ENCODE data around the gene CTNND2. TPM values are rescaled to one million over a fixed set of nuclear protein-coding genes. Genes with fewer than 3 reads are reported as not detected.

The CTNND2 gene
- total and polyA plus RNA-seq, 4 donors, result 0.03 to 1.0 (median 0.27) TPM

- intact Hi-C loops (cut with DNase I), result no loop called here
- no peaks in the 10 kb centered on the region for H3K9me3 ChIP-seq (ENCODE audit: control insufficient read depth, low read length)
- ATAC-seq (ENCODE audit: low FRiP score) (no peak), DNase-seq (no peak)
- no peak overlapping the region for H3K27ac ChIP-seq (ENCODE audit: low read depth in 1 of 2, low read length in 2 of 2)
- H3K4me1 ChIP-seq (ENCODE audit: control insufficient read depth in 1 of 2, insufficient read depth in 2 of 2, low read length in 2 of 2), result no peaks in the 10 kb centered on the region
- H3K4me3 ChIP-seq (ENCODE audit: low read length in 2 of 2), result no peak overlapping the region
- H3K27me3 ChIP-seq (ENCODE audit: control insufficient read depth in 1 of 2, insufficient read depth in 2 of 2, low read length in 1 of 2), result no peaks in the 10 kb centered on the region
- no peaks in the 10 kb centered on the region for H3K36me3 ChIP-seq (ENCODE audit: control insufficient read depth in 1 of 2, insufficient read depth in 2 of 2, low read length in 1 of 2)
- 49 to 59% methylated on average over 3 of the region's 3 CpGs for WGBS, 2 donors
Observed at GRCh38 chr5:11890777-11891176, 13.5 kb downstream of the CTNND2 start.

GRCh38 chr5:11888221-11888620, 16.0 kb downstream of the CTNND2 start:
- no peak for ATAC-seq (ENCODE audit: low FRiP score)

GRCh38 chr5:11878814-11879213, 25.4 kb downstream of the CTNND2 start:
- Histone ChIP-seq H3K4me1 (ENCODE audit: control insufficient read depth in 1 of 2, insufficient read depth in 2 of 2, low read length in 2 of 2) (no peaks in the 10 kb centered on the region), H3K9me3 (ENCODE audit: control insufficient read depth, low read length) (no peaks in the 10 kb centered on the region), H3K36me3 (ENCODE audit: control insufficient read depth in 1 of 2, insufficient read depth in 2 of 2, low read length in 1 of 2) (no peaks in the 10 kb centered on the region), H3K4me3 (ENCODE audit: low read length in 2 of 2) (no peak overlapping the region), H3K27me3 (ENCODE audit: control insufficient read depth in 1 of 2, insufficient read depth in 2 of 2, low read length in 1 of 2) (no peaks in the 10 kb centered on the region), H3K27ac (ENCODE audit: low read depth in 1 of 2, low read length in 2 of 2) (no peak overlapping the region)
- no peak for ATAC-seq (ENCODE audit: low FRiP score)
- 63 to 73% methylated on average over 7 of the region's 7 CpGs for WGBS, 2 donors
- DNase-seq, result no peak
- intact Hi-C loops (cut with DNase I), result no loop called here

More at GRCh38 chr5:11888221-11888620, 16.0 kb downstream of the CTNND2 start:
- no peak for DNase-seq
- WGBS, 2 donors, result 87 to 89% methylated on average over 4 of the region's 4 CpGs
- H3K4me3 ChIP-seq (ENCODE audit: low read length in 2 of 2), result no peak overlapping the region
- H3K27ac ChIP-seq (ENCODE audit: low read depth in 1 of 2, low read length in 2 of 2), result no peak overlapping the region
- no peaks in the 10 kb centered on the region for H3K27me3 ChIP-seq (ENCODE audit: control insufficient read depth in 1 of 2, insufficient read depth in 2 of 2, low read length in 1 of 2)
- H3K9me3 ChIP-seq (ENCODE audit: control insufficient read depth, low read length), result no peaks in the 10 kb centered on the region
- H3K36me3 ChIP-seq (ENCODE audit: control insufficient read depth in 1 of 2, insufficient read depth in 2 of 2, low read length in 1 of 2), result no peaks in the 10 kb centered on the region
- H3K4me1 ChIP-seq (ENCODE audit: control insufficient read depth in 1 of 2, insufficient read depth in 2 of 2, low read length in 2 of 2), result no peaks in the 10 kb centered on the region
- intact Hi-C loops (cut with DNase I), result no loop called here

GRCh38 chr5:11873587-11873986, 30.7 kb downstream of the CTNND2 start:
- DNase-seq (no peak), ATAC-seq (ENCODE audit: low FRiP score) (no peak)
- WGBS, 2 donors, result 79 to 83% methylated on average over 4 of the region's 4 CpGs
- no peaks in the 10 kb centered on the region for H3K9me3 ChIP-seq (ENCODE audit: control insufficient read depth, low read length)
- H3K36me3 ChIP-seq (ENCODE audit: control insufficient read depth in 1 of 2, insufficient read depth in 2 of 2, low read length in 1 of 2), result no peaks in the 10 kb centered on the region
- intact Hi-C loops (cut with DNase I), result no loop called here
- no peak overlapping the region for H3K27ac ChIP-seq (ENCODE audit: low read depth in 1 of 2, low read length in 2 of 2)
- H3K4me1 ChIP-seq (ENCODE audit: control insufficient read depth in 1 of 2, insufficient read depth in 2 of 2, low read length in 2 of 2), result no peaks in the 10 kb centered on the region
- no peaks in the 10 kb centered on the region for H3K27me3 ChIP-seq (ENCODE audit: control insufficient read depth in 1 of 2, insufficient read depth in 2 of 2, low read length in 1 of 2)
- no peak overlapping the region for H3K4me3 ChIP-seq (ENCODE audit: low read length in 2 of 2)

GRCh38 chr5:11869203-11869602, 35.0 kb downstream of the CTNND2 start:
- no peaks in the 10 kb centered on the region for H3K27me3 ChIP-seq (ENCODE audit: control insufficient read depth in 1 of 2, insufficient read depth in 2 of 2, low read length in 1 of 2)
- WGBS, 2 donors, result 63 to 80% methylated on average over 1 of the region's 1 CpG
- H3K4me3 ChIP-seq (ENCODE audit: low read length in 2 of 2), result no peak overlapping the region
- no peaks in the 10 kb centered on the region for H3K4me1 ChIP-seq (ENCODE audit: control insufficient read depth in 1 of 2, insufficient read depth in 2 of 2, low read length in 2 of 2)
- H3K36me3 ChIP-seq (ENCODE audit: control insufficient read depth in 1 of 2, insufficient read depth in 2 of 2, low read length in 1 of 2), result no peaks in the 10 kb centered on the region
- intact Hi-C loops (cut with DNase I), result no loop called here
- no peaks in the 10 kb centered on the region for H3K9me3 ChIP-seq (ENCODE audit: control insufficient read depth, low read length)
- no peak for ATAC-seq (ENCODE audit: low FRiP score)
- no peak overlapping the region for H3K27ac ChIP-seq (ENCODE audit: low read depth in 1 of 2, low read length in 2 of 2)
- no peak for DNase-seq

- Histone ChIP-seq H3K36me3 (ENCODE audit: control insufficient read depth in 1 of 2, insufficient read depth in 2 of 2, low read length in 1 of 2) (no peaks in the 10 kb centered on the region), H3K4me1 (ENCODE audit: control insufficient read depth in 1 of 2, insufficient read depth in 2 of 2, low read length in 2 of 2) (no peaks in the 10 kb centered on the region), H3K27ac (ENCODE audit: low read depth in 1 of 2, low read length in 2 of 2) (no peak overlapping the region), H3K4me3 (ENCODE audit: low read length in 2 of 2) (no peak overlapping the region), H3K27me3 (ENCODE audit: control insufficient read depth in 1 of 2, insufficient read depth in 2 of 2, low read length in 1 of 2) (no peaks in the 10 kb centered on the region), H3K9me3 (ENCODE audit: control insufficient read depth, low read length) (no peaks in the 10 kb centered on the region)
- intact Hi-C loops (cut with DNase I), result no loop called here
- DNase-seq, result no peak
- WGBS, 2 donors, result 63 to 70% methylated on average over 10 of the region's 10 CpGs
- ATAC-seq (ENCODE audit: low FRiP score), result no peak
Observed at GRCh38 chr5:11863911-11864310, 40.3 kb downstream of the CTNND2 start.

- 86% methylated on average over 7 of the region's 7 CpGs for WGBS, 2 donors
- Histone ChIP-seq H3K4me1 (ENCODE audit: control insufficient read depth in 1 of 2, insufficient read depth in 2 of 2, low read length in 2 of 2) (no peaks in the 10 kb centered on the region), H3K36me3 (ENCODE audit: control insufficient read depth in 1 of 2, insufficient read depth in 2 of 2, low read length in 1 of 2) (no peaks in the 10 kb centered on the region), H3K27ac (ENCODE audit: low read depth in 1 of 2, low read length in 2 of 2) (no peak overlapping the region), H3K9me3 (ENCODE audit: control insufficient read depth, low read length) (no peaks in the 10 kb centered on the region), H3K4me3 (ENCODE audit: low read length in 2 of 2) (no peak overlapping the region), H3K27me3 (ENCODE audit: control insufficient read depth in 1 of 2, insufficient read depth in 2 of 2, low read length in 1 of 2) (no peaks in the 10 kb centered on the region)
- no peak for ATAC-seq (ENCODE audit: low FRiP score)
- DNase-seq, result no peak
- intact Hi-C loops (cut with DNase I), result no loop called here
Observed at GRCh38 chr5:11857391-11857790, 46.9 kb downstream of the CTNND2 start.

GRCh38 chr5:11854936-11855335, 49.3 kb downstream of the CTNND2 start:
- no peak overlapping the region for H3K4me3 ChIP-seq (ENCODE audit: low read length in 2 of 2)
- intact Hi-C loops (cut with DNase I), result no loop called here
- no peaks in the 10 kb centered on the region for H3K27me3 ChIP-seq (ENCODE audit: control insufficient read depth in 1 of 2, insufficient read depth in 2 of 2, low read length in 1 of 2)
- no peak for DNase-seq
- H3K4me1 ChIP-seq (ENCODE audit: control insufficient read depth in 1 of 2, insufficient read depth in 2 of 2, low read length in 2 of 2), result no peaks in the 10 kb centered on the region
- no peak for ATAC-seq (ENCODE audit: low FRiP score)
- H3K27ac ChIP-seq (ENCODE audit: low read depth in 1 of 2, low read length in 2 of 2), result no peak overlapping the region
- 64 to 67% methylated on average over 5 of the region's 5 CpGs for WGBS, 2 donors
- H3K9me3 ChIP-seq (ENCODE audit: control insufficient read depth, low read length), result no peaks in the 10 kb centered on the region
- H3K36me3 ChIP-seq (ENCODE audit: control insufficient read depth in 1 of 2, insufficient read depth in 2 of 2, low read length in 1 of 2), result no peaks in the 10 kb centered on the region

- Histone ChIP-seq H3K27me3 (ENCODE audit: control insufficient read depth in 1 of 2, insufficient read depth in 2 of 2, low read length in 1 of 2) (no peaks in the 10 kb centered on the region), H3K27ac (ENCODE audit: low read depth in 1 of 2, low read length in 2 of 2) (no peak overlapping the region), H3K36me3 (ENCODE audit: control insufficient read depth in 1 of 2, insufficient read depth in 2 of 2, low read length in 1 of 2) (no peaks in the 10 kb centered on the region), H3K4me1 (ENCODE audit: control insufficient read depth in 1 of 2, insufficient read depth in 2 of 2, low read length in 2 of 2) (no peaks in the 10 kb centered on the region), H3K9me3 (ENCODE audit: control insufficient read depth, low read length) (no peaks in the 10 kb centered on the region), H3K4me3 (ENCODE audit: low read length in 2 of 2) (no peak overlapping the region)
- intact Hi-C loops (cut with DNase I), result no loop called here
- 66 to 71% methylated on average over 10 of the region's 10 CpGs for WGBS, 2 donors
- ATAC-seq (ENCODE audit: low FRiP score), result no peak
- DNase-seq, result no peak
Observed at GRCh38 chr5:11853796-11854195, 50.5 kb downstream of the CTNND2 start.
